D721Med (cell line): ENCODE measurements around the gene MVK.

ENCODE experiments used
- DNase-seq: peaks from one replicate; pipeline ENCODE4 v3.0.0; 2011; ENCODE audit warnings: low spot score; ENCODE audit not compliant: insufficient read length
- FAIRE-seq: peaks from 2 replicates; lab custom pipeline; 2011; peaks lifted over from hg19 to GRCh38; lab: Jason Lieb, UNC
- CTCF ChIP-seq: IDR thresholded peaks from 2 replicates; pipeline ENCODE4 v1.5.1; 2012; ENCODE audit warnings: mild to moderate bottlenecking, control low read depth; ENCODE audit not compliant: insufficient read depth; ENCODE audit errors: missing control alignments

The MVK gene

DNA sequence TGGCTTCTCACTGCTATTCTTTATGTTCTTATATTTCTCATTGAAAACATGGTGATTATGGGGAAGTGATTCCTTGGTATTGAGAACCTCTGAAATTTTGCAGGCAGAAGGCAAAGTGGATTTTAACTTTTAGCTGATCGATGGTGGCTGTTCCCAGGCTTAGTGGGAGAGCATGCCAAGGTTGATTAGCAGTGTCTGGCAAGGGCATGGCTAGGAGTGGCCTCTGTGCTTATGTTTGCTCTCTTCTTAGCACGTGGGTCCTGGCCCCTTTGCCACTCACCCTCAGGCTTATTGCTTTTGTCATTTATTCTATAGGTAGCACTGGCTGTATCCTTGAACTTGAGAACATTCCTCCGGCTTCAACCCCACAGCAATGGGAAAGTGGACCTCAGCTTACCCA, 2.1 kb downstream of the MVK start:
- no peak for TF ChIP-seq CTCF
- FAIRE-seq (no peak), DNase-seq (no peak)

DNA sequence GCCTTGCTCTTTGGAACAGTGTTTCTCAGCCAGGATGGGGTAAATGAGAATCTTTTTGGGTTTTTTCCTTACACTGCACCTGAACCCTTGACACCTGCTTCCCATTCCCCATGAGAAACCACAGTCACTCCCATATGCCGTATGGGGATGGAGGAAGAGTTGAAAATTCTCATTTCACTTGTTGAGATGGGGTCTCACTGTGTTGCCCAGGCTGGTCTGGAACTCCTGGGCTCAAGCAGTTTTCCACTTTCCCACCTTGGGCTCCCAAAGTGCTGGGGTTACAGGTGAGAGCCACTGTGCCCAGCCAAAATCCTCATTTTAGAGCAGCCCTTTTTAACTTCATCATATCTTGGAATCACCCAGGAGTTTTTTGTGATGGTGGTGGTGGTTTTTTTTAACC, 3.7 kb downstream of the MVK start:
- no peak for TF ChIP-seq CTCF
- FAIRE-seq: no peak
- no peak for DNase-seq

DNA sequence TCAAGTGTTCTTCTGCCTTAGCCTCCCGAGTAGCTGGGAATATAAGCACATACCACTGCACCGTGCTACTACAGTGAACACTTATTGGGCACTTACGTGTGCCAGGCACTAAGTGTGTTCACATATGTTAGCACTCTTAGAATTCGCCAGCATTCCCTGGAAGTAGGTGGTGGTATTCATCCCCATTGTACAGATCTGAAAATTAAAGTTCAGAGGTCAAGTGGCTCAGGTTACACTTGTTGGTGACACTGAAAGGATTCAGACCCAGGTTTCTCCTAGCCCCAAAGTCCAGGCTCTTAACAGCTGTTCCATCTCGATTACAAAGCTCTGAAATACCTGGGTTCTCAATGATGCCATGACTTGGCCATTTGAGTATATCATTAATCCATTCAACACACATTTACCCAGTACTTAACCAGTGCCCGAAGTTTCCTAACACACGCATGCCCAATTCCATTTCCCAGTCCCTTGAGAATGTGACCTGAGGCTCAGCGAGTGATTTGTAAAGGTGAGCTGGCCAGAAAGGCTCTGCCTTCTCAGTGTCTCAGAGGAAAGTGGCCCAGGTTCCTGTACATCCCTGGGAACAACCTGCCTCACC, 4.8 kb downstream of the MVK start:
- FAIRE-seq (no peak), DNase-seq (no peak)
- TF ChIP-seq CTCF: no peak

GRCh38 chr12:109579639-109580038, 6.0 kb downstream of the MVK start:
- no peak for FAIRE-seq
- no peak for TF ChIP-seq CTCF
- DNase-seq: no peak

GRCh38 chr12:109580272-109580671, 6.7 kb downstream of the MVK start:
- DNase-seq (no peak), FAIRE-seq (no peak)
- no peak for TF ChIP-seq CTCF

DNA sequence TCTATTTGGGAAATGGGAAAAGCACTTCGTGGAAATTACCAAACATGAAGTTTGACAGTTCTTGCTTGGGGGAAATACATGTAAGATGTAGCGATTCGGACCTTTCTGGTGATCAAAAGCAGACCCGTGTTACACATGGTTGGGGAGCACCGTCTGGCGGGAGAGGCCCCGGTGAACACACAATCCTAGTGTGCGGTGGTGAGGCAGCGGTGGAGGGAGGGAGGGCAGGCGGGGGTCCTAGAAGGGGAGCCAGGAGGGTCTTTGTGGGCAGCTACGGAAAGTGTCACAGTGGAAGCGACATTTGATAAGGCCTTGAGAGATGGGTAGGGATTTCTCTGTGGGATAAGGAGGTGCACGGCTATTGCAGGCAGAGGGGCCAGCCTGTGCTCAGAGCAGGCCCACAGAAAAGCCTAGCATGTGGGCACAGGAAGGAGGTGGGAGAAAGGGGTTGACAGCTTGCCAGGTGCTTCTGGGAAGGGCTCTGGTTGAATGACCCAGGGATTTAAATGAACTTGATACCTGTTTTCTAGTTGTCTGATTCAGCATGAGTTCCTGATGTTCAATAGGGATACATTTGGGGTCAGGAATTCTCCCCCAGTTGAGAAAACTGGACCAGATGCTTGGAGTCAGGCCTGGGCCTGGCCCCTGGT, 7.2 kb downstream of the MVK start:
- no peak for TF ChIP-seq CTCF
- DNase-seq (no peak), FAIRE-seq (no peak)

GRCh38 chr12:109581334-109581691, 7.7 kb downstream of the MVK start:
- FAIRE-seq (no peak), DNase-seq (no peak)
- TF ChIP-seq CTCF: no peak
